Vagina (tissue), 2 donors: ENCODE measurements around the gene VASN. TPM values are rescaled to one million over a fixed set of nuclear protein-coding genes. Genes with fewer than 3 reads are reported as not detected.

Experiments used
- DNase-seq, 2 donors: peaks; one replicate each; pipeline ENCODE4 v3.0.0-alpha.2; 2017; ENCODE audit errors: extremely low spot score in 2 of 2
- H3K27ac ChIP-seq: fragments of 200-600 bp; sonication (generic); one replicate; pipeline ENCODE4 v1.5.1; 2019
- H3K27me3 ChIP-seq: fragments of 200-600 bp; sonication (generic); one replicate; pipeline ENCODE4 v1.5.1; 2019
- H3K36me3 ChIP-seq, 2 donors: fragments of 200-600 bp; sonication (generic); one replicate each; pipeline ENCODE4 v1.5.1; 2017 to 2019
- H3K4me1 ChIP-seq: fragments of 200-600 bp; sonication (generic); one replicate; pipeline ENCODE4 v1.5.1; 2019
- H3K4me3 ChIP-seq, 2 donors: fragments of 200-600 bp; sonication (generic); 1 replicate in 1 of 2; 2 replicates in 1 of 2; pipeline ENCODE4 v1.5.1; 2016 to 2019
- H3K9me3 ChIP-seq: fragments of 200-600 bp; sonication (generic); one replicate; pipeline ENCODE4 v1.5.1; 2019
- POLR2A ChIP-seq, 2 donors: fragments of 450-650 bp; IDR thresholded peaks; one replicate each; pipeline ENCODE4 v1.6.1; 2017; ENCODE audit warnings: antibody characterized with exemption in 2 of 2, mild to moderate bottlenecking in 2 of 2, moderate library complexity in 2 of 2
- POLR2AphosphoS5 ChIP-seq, 2 donors: sonication (generic); formaldehyde crosslinking; IDR thresholded peaks; one replicate each; pipeline ENCODE4 v1.9.0; 2017; ENCODE audit warnings: antibody characterized with exemption in 2 of 2, mild to moderate bottlenecking in 2 of 2, low read depth in 1 of 2; ENCODE audit not compliant: insufficient read depth in 1 of 2
- intact Hi-C: fragments of 100-400 bp; cut with DNase I; formaldehyde crosslinking; loops from one replicate; pipeline ENCODE4 v1.15.1; 2023
- total RNA-seq: library from RNA; depleted of rRNA; stranded (reverse); fragments of >200 nt; gene quantifications from one replicate; pipeline ENCODE4 v1.2.3, GENCODE V29; 2016
- TF ChIP-seq, protein P1 (sequence below), 3 experiments: fragments of 450-650 bp in 2 of 3; fragments of 200-600 bp in 1 of 3; sonication (generic) in 1 of 3; IDR thresholded peaks; one replicate each; pipeline ENCODE4 v1.5.1; 2017 to 2019; ENCODE audit warnings: antibody characterized with exemption in 3 of 3, mild to moderate bottlenecking in 2 of 3, moderate library complexity in 2 of 3

The VASN gene
- total RNA-seq, 1 donor from 2014 or later = 37.6 TPM

DNA sequence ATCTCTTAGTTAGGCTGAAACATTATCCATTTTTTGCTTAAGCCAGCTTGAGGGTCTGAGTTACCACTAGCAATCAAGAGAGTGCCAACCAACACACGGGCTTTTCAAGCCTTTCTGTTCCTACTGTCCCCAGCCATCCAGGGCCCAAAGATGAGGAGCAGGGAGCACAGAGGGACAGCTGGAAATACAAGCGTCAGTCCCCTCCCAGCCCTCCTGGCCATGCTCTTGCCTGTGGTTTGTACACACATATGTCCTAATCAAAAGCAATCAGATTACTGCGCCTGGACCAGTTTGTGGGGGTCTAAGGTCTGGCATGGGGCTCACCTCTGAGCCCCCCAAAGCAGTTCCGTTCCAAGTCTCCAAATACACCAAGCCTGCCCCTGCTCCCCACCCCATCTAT, 41.2 kb downstream of the VASN start:
- no peak overlapping the region for H3K27ac ChIP-seq
- no peak overlapping the region for H3K4me3 ChIP-seq
- intact Hi-C loops = no loop called here
- no peaks in the 10 kb centered on the region for H3K9me3 ChIP-seq
- no peaks in the 10 kb centered on the region for H3K27me3 ChIP-seq
- DNase-seq = no peak
- H3K36me3 ChIP-seq = peaks cover 0 to 14% of the 10 kb centered on the region in 2 donors
- peaks cover 25% of the 10 kb centered on the region for H3K4me1 ChIP-seq
- TF ChIP-seq POLR2A (IDR thresholded peaks at IDR 0.05) (no peak), POLR2AphosphoS5 (IDR thresholded peaks at IDR 0.05; ENCODE audit: insufficient read depth in 1 of 2, low read depth in 1 of 2) (no peak)
- TF ChIP-seq, protein P1, sequence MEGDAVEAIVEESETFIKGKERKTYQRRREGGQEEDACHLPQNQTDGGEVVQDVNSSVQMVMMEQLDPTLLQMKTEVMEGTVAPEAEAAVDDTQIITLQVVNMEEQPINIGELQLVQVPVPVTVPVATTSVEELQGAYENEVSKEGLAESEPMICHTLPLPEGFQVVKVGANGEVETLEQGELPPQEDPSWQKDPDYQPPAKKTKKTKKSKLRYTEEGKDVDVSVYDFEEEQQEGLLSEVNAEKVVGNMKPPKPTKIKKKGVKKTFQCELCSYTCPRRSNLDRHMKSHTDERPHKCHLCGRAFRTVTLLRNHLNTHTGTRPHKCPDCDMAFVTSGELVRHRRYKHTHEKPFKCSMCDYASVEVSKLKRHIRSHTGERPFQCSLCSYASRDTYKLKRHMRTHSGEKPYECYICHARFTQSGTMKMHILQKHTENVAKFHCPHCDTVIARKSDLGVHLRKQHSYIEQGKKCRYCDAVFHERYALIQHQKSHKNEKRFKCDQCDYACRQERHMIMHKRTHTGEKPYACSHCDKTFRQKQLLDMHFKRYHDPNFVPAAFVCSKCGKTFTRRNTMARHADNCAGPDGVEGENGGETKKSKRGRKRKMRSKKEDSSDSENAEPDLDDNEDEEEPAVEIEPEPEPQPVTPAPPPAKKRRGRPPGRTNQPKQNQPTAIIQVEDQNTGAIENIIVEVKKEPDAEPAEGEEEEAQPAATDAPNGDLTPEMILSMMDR (IDR thresholded peaks at IDR 0.05) = no peak

DNA sequence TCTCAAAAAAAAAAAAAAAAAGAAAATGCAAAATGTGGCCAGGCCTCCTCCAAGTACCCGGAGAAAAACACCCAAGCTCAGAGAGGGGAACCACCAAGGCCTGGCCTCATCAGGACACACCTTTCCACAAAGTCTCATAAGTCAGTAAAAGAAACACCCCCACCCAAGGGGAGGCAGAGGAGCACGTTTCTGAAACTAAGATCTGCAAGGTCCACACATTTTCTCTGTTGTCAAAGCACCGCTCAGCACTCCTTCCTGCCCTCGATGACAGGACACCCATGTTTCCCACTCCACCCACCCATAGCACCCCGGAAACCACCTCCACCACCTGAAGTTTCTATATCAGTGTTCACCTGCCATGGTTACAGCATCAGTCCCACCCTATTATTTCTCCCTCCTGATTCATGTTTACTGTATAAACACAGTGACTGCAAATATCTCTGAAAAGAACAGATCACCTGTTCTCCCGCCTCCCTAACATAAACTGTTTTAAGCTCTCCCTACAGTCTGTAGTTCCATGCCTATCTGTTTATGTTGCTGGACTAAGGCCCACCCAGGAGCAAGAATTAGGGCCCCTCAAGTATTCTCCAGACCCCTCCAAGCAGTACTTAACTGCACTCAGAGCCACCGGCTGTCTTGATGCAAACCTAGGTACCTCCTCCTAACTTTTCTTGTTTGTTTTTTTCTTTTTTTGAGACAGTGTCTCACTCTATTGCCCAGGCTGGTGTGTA, 42.7 kb downstream of the VASN start:
- no peak for DNase-seq
- no peak overlapping the region for H3K4me3 ChIP-seq
- peaks cover 25% of the 10 kb centered on the region for H3K4me1 ChIP-seq
- intact Hi-C loops = no loop called here
- TF ChIP-seq POLR2AphosphoS5 (IDR thresholded peaks at IDR 0.05; ENCODE audit: insufficient read depth in 1 of 2, low read depth in 1 of 2) = no peak
- TF ChIP-seq, protein P1 (IDR thresholded peaks at IDR 0.05) = no peak
- TF ChIP-seq POLR2A (IDR thresholded peaks at IDR 0.05) = no peak
- no peaks in the 10 kb centered on the region for H3K9me3 ChIP-seq
- no peaks in the 10 kb centered on the region for H3K27me3 ChIP-seq
- H3K27ac ChIP-seq = no peak overlapping the region
- peaks cover 0 to 9% of the 10 kb centered on the region in 2 donors for H3K36me3 ChIP-seq

DNA sequence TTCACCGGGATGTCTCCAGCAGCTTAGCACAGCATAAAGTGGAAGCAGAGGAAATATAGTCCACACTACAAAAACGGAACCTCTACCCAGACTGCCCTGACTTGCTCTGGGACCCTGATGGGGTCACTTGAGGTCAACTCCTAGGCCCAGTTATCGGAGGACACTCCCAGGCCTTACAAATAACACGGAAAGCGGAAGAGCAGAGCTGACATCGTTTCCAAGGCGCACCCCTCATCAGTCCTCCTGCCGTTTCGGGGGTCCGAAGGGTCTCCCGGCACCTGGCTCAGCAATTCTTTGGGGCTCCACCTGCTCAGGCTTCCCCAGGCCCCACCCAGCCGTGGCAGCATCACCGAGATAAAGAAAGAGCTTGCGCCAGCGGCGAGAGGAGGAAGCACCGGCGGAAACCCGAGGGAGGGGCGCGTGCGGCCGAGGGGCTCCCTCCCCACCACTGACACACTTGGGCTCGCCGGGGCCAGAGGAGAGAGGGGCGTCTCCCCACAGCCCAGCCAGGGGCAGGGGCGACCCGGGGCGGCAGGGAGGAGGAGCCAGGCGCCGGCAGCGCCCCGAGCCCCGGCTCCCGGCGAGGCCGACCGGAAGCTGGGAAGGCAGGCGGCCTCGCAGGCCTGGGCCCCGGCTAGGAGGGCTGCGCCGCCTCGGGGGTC, 44.0 kb downstream of the VASN start:
- TF ChIP-seq, protein P1 (IDR thresholded peaks at IDR 0.05) = peak in 1 of 3 experiments; percentile 17
- no peak for TF ChIP-seq POLR2AphosphoS5 (IDR thresholded peaks at IDR 0.05; ENCODE audit: insufficient read depth in 1 of 2, low read depth in 1 of 2)
- no peak for TF ChIP-seq POLR2A (IDR thresholded peaks at IDR 0.05)
- H3K36me3 ChIP-seq = peaks cover 0 to 9% of the 10 kb centered on the region in 2 donors
- DNase-seq = no peak
- H3K27me3 ChIP-seq = no peaks in the 10 kb centered on the region
- H3K9me3 ChIP-seq = no peaks in the 10 kb centered on the region
- intact Hi-C loops = no loop called here
- peak overlapping the region; percentile 73 for H3K27ac ChIP-seq
- H3K4me1 ChIP-seq = peaks cover 18% of the 10 kb centered on the region
- peak overlapping the region; percentile 99 for H3K4me3 ChIP-seq

DNA sequence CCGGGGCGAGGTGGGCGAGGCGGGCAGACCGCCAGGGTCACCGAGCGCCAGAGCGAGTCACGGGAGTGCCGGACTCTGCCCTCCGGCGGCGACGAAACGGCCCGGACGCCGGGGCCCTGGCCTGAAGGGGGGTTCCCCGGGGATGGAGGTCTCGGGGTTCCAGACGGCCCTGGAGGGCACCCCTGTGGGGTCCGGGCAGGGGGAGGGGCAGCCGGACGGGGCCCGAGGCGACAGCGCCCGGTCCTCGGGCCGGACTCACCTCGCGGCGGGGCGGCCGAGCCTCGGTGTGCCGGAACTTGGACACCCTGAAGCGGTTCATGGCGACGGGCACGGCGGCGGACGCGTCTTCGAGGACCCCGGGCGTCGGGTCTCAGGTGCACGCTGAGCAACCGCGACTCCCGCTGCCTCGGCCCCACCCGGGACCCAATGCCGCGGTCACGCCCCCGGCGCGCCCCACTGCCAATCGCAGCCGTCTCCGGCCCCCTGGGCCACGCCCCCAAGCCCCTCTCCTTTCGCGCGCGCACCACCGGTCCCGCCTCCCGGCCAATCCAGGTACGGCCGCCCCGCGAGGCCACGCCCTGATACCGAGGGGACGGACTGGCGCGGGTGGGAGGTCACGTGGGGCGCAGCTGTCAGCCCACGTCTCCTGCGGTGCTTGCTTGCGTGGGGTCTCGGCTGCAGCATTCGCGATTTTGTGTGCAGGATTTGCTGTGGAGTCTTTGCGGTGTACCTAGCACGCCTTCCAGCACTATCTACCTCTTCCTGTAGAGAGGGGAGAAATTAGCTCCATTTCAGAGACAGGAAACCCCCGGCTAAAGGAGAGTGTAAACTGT, 44.8 kb downstream of the VASN start, which contains the start of gene CORO7:
CORO7 (minus strand) TSS at position 397 of the 833 bp plus-strand sequence; CDS start at position 319, 78 bp downstream.
- Histone ChIP-seq H3K36me3 (peaks cover 0 to 9% of the 10 kb centered on the region in 2 donors), H3K9me3 (no peaks in the 10 kb centered on the region), H3K4me1 (peaks cover 16% of the 10 kb centered on the region), H3K4me3 (peak within 1 kb of the TSS; percentile 99), H3K27ac (peak within 1 kb of the TSS; percentile 73), H3K27me3 (no peaks in the 10 kb centered on the region)
- DNase-seq = no peak
- intact Hi-C loops = no loop called here
- TF ChIP-seq POLR2A (IDR thresholded peaks at IDR 0.05) (peak in 1 of 2 donors; percentile 58), POLR2AphosphoS5 (IDR thresholded peaks at IDR 0.05; ENCODE audit: insufficient read depth in 1 of 2, low read depth in 1 of 2) (peak; percentile 50 to 80)
- TF ChIP-seq, protein P1 (IDR thresholded peaks at IDR 0.05) = no peak
